HG03095 (cell line): Measurements from ENCODE around the gene TOR4A.

Source experiments
- ATAC-seq: cut with Tn5 transposase; IDR thresholded peaks from one replicate; pipeline ENCODE4 v1.9.1; 2021; ENCODE audit warnings: moderate library complexity; ENCODE audit not compliant: unreplicated experiment

The TOR4A gene

DNA sequence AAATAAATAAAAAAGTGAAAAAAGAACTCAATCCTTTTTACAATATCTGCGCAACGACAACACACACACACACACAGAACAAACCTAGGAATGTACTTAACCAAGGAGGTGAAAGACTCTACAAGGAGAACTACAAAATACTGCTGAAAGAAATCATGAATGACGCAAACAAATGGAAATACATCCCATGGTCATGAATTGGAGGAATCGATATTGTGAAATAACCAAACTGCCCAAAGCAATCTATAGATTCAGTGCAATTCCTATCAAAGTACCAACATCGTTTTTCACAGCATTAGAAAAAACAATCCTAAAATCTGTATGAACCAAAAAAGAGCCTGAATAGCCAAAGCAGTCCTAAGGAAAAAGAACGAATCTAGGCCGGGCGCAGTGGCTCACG, 54.4 kb downstream of the TOR4A start:
- no peak for ATAC-seq
